ENCODE results near the gene TNNI2. TPM values are rescaled to one million over a fixed set of nuclear protein-coding genes. Genes with fewer than 3 reads are reported as not detected.

Gene TNNI2
- total and polyA plus RNA-seq, 5 donors = not detected

GRCh38 chr11:1822648-1823375 lies 16.0 kb upstream of the TNNI2 start:
- ATAC-seq (no peak), DNase-seq (no peak)
- 79% methylated on average over 8 of the region's 8 CpGs for WGBS
- no peak overlapping the region for H3K27ac ChIP-seq (ENCODE audit: low read length)
- no peaks in the 10 kb centered on the region for H3K27me3 ChIP-seq (ENCODE audit: control insufficient read depth, insufficient read depth)
- no peaks in the 10 kb centered on the region for H3K9me3 ChIP-seq (ENCODE audit: control insufficient read depth, low read length)
- intact Hi-C loops (cut with DNase I) = no loop called here
- no peak overlapping the region for H3K4me3 ChIP-seq (ENCODE audit: low read length)
- peaks cover 2% of the 10 kb centered on the region for H3K4me1 ChIP-seq (ENCODE audit: control insufficient read depth, insufficient read depth, low read length)

- Histone ChIP-seq H3K9me3 (ENCODE audit: control insufficient read depth, low read length) (no peaks in the 10 kb centered on the region), H3K27ac (ENCODE audit: low read length) (no peak overlapping the region), H3K4me3 (ENCODE audit: low read length) (no peak overlapping the region), H3K4me1 (ENCODE audit: control insufficient read depth, insufficient read depth, low read length) (peaks cover 2% of the 10 kb centered on the region), H3K27me3 (ENCODE audit: control insufficient read depth, insufficient read depth) (no peaks in the 10 kb centered on the region)
- WGBS = 96% methylated on average over 19 of the region's 19 CpGs
- ATAC-seq (no peak), DNase-seq (no peak)
- intact Hi-C loops (cut with DNase I) = no loop called here
These were observed 15.2 kb upstream of the TNNI2 start for GRCh38 chr11:1823376-1824220.

- no peaks in the 10 kb centered on the region for H3K27me3 ChIP-seq (ENCODE audit: control insufficient read depth, insufficient read depth)
- intact Hi-C loops (cut with DNase I) = no loop called here
- no peak overlapping the region for H3K27ac ChIP-seq (ENCODE audit: low read length)
- 93% methylated on average over 23 of the region's 23 CpGs for WGBS
- no peak for ATAC-seq
- H3K4me1 ChIP-seq (ENCODE audit: control insufficient read depth, insufficient read depth, low read length) = peaks cover 2% of the 10 kb centered on the region
- peak in 1 of 3 donors; percentile 18 for DNase-seq
- no peak overlapping the region for H3K4me3 ChIP-seq (ENCODE audit: low read length)
- no peaks in the 10 kb centered on the region for H3K9me3 ChIP-seq (ENCODE audit: control insufficient read depth, low read length)
These were observed 14.4 kb upstream of the TNNI2 start for GRCh38 chr11:1824221-1825038.

- intact Hi-C loops (cut with DNase I) = no loop called here
- H3K27ac ChIP-seq (ENCODE audit: low read length) = no peak overlapping the region
- H3K4me3 ChIP-seq (ENCODE audit: low read length) = no peak overlapping the region
- H3K4me1 ChIP-seq (ENCODE audit: control insufficient read depth, insufficient read depth, low read length) = peaks cover 2% of the 10 kb centered on the region
- WGBS = 59% methylated on average over 26 of the region's 26 CpGs
- H3K9me3 ChIP-seq (ENCODE audit: control insufficient read depth, low read length) = no peaks in the 10 kb centered on the region
- no peaks in the 10 kb centered on the region for H3K27me3 ChIP-seq (ENCODE audit: control insufficient read depth, insufficient read depth)
- DNase-seq = peak in 2 of 3 donors; percentile 70 to 76
- ATAC-seq = peak in 1 of 2 donors; percentile 28
These were observed 13.6 kb upstream of the TNNI2 start for GRCh38 chr11:1825039-1825740.

- H3K27ac ChIP-seq (ENCODE audit: low read length) = no peak overlapping the region
- ATAC-seq (no peak), DNase-seq (peak in 1 of 3 donors; percentile 34)
- no peaks in the 10 kb centered on the region for H3K9me3 ChIP-seq (ENCODE audit: control insufficient read depth, low read length)
- no peaks in the 10 kb centered on the region for H3K27me3 ChIP-seq (ENCODE audit: control insufficient read depth, insufficient read depth)
- peaks cover 2% of the 10 kb centered on the region for H3K4me1 ChIP-seq (ENCODE audit: control insufficient read depth, insufficient read depth, low read length)
- H3K4me3 ChIP-seq (ENCODE audit: low read length) = no peak overlapping the region
- intact Hi-C loops (cut with DNase I) = no loop called here
- WGBS = 92% methylated on average over 33 of the region's 33 CpGs
These were observed 12.9 kb upstream of the TNNI2 start for GRCh38 chr11:1825785-1826451.

GRCh38 chr11:1826552-1827094 lies 12.2 kb upstream of the TNNI2 start:
- DNase-seq = peak; percentile 61 to 68 (median 67)
- WGBS = 54% methylated on average over 15 of the region's 15 CpGs
- intact Hi-C loops (cut with DNase I) = no loop called here

GRCh38 chr11:1827095-1827813 lies 11.5 kb upstream of the TNNI2 start:
- WGBS = 45% methylated on average over 27 of the region's 27 CpGs
- DNase-seq = peak; percentile 55 to 76 (median 70)
- Histone ChIP-seq H3K27ac (ENCODE audit: low read length) (no peak overlapping the region), H3K9me3 (ENCODE audit: control insufficient read depth, low read length) (no peaks in the 10 kb centered on the region), H3K4me1 (ENCODE audit: control insufficient read depth, insufficient read depth, low read length) (peaks cover 2% of the 10 kb centered on the region), H3K27me3 (ENCODE audit: control insufficient read depth, insufficient read depth) (no peaks in the 10 kb centered on the region), H3K4me3 (ENCODE audit: low read length) (no peak overlapping the region)
- peak; percentile 44 to 68 for ATAC-seq
- intact Hi-C loops (cut with DNase I) = no loop called here

More at GRCh38 chr11:1826552-1827094, 12.2 kb upstream of the TNNI2 start:
- H3K4me3 ChIP-seq (ENCODE audit: low read length) = no peak overlapping the region
- no peaks in the 10 kb centered on the region for H3K27me3 ChIP-seq (ENCODE audit: control insufficient read depth, insufficient read depth)
- H3K27ac ChIP-seq (ENCODE audit: low read length) = no peak overlapping the region
- H3K4me1 ChIP-seq (ENCODE audit: control insufficient read depth, insufficient read depth, low read length) = peaks cover 2% of the 10 kb centered on the region
- ATAC-seq = peak; percentile 23 to 42
- no peaks in the 10 kb centered on the region for H3K9me3 ChIP-seq (ENCODE audit: control insufficient read depth, low read length)

- Histone ChIP-seq H3K9me3 (ENCODE audit: control insufficient read depth, low read length) (no peaks in the 10 kb centered on the region), H3K4me1 (ENCODE audit: control insufficient read depth, insufficient read depth, low read length) (peaks cover 2% of the 10 kb centered on the region), H3K27ac (ENCODE audit: low read length) (no peak overlapping the region), H3K27me3 (ENCODE audit: control insufficient read depth, insufficient read depth) (no peaks in the 10 kb centered on the region), H3K4me3 (ENCODE audit: low read length) (no peak overlapping the region)
- intact Hi-C loops (cut with DNase I) = no loop called here
- DNase-seq (peak in 1 of 3 donors; percentile 39), ATAC-seq (no peak)
- 80% methylated on average over 19 of the region's 19 CpGs for WGBS
These were observed 10.8 kb upstream of the TNNI2 start for GRCh38 chr11:1827931-1828330.

- no peak for ATAC-seq
- WGBS = 83% methylated on average over 12 of the region's 12 CpGs
- Histone ChIP-seq H3K4me1 (ENCODE audit: control insufficient read depth, insufficient read depth, low read length) (peaks cover 2% of the 10 kb centered on the region), H3K9me3 (ENCODE audit: control insufficient read depth, low read length) (no peaks in the 10 kb centered on the region), H3K27ac (ENCODE audit: low read length) (no peak overlapping the region), H3K4me3 (ENCODE audit: low read length) (no peak overlapping the region), H3K27me3 (ENCODE audit: control insufficient read depth, insufficient read depth) (no peaks in the 10 kb centered on the region)
- intact Hi-C loops (cut with DNase I) = no loop called here
- DNase-seq = no peak
These were observed 10.2 kb upstream of the TNNI2 start for GRCh38 chr11:1828542-1828941.
